Measurements from ENCODE around the gene SLC25A21.
"Not testable (repeated sequence)": the region's sequence is repeated elsewhere in the genome, so short reads cannot be mapped to it uniquely, and the experiment has no call there.

The SLC25A21 gene

GRCh38 chr14:37172024-37172869 is at the start of gene SLC25A21:
TSS of gene SLC25A21 (minus strand) at chr14:37172606.
- DNase-seq = peak; percentile 5

GRCh38 chr14:37221073-37221472 is 48.7 kb upstream of the SLC25A21 start:
- DNase-seq = no peak
- ATAC-seq = no peak

More at GRCh38 chr14:37172024-37172869, at the start of gene SLC25A21:
- ATAC-seq = no peak

GRCh38 chr14:37215345-37215744 is 42.9 kb upstream of the SLC25A21 start:
- ATAC-seq = no peak

GRCh38 chr14:37213016-37213415 is 40.6 kb upstream of the SLC25A21 start:
- ATAC-seq (no peak), DNase-seq (no peak)

More at GRCh38 chr14:37215345-37215744, 42.9 kb upstream of the SLC25A21 start:
- no peak for DNase-seq

- ATAC-seq (no peak), DNase-seq (no peak)
Observed at GRCh38 chr14:37210448-37210847, 38.0 kb upstream of the SLC25A21 start.

GRCh38 chr14:37209617-37210016 is 37.2 kb upstream of the SLC25A21 start:
- not testable (repeated sequence) for DNase-seq, ATAC-seq

GRCh38 chr14:37205623-37206605 is 33.5 kb upstream of the SLC25A21 start:
- not testable (repeated sequence) for ATAC-seq, DNase-seq

- ATAC-seq (no peak), DNase-seq (no peak)
Observed at GRCh38 chr14:37203423-37203822, 31.0 kb upstream of the SLC25A21 start.

- ATAC-seq (no peak), DNase-seq (no peak)
Observed at GRCh38 chr14:37202812-37203211, 30.4 kb upstream of the SLC25A21 start.

GRCh38 chr14:37202265-37202664 is 29.9 kb upstream of the SLC25A21 start:
- ATAC-seq (no peak), DNase-seq (no peak)

GRCh38 chr14:37201724-37202123 is 29.3 kb upstream of the SLC25A21 start:
- no peak for DNase-seq
- no peak for ATAC-seq

- DNase-seq (no peak), ATAC-seq (no peak)
Observed at GRCh38 chr14:37198907-37199306, 26.5 kb upstream of the SLC25A21 start.

GRCh38 chr14:37198273-37198598 is 25.8 kb upstream of the SLC25A21 start:
- ATAC-seq (no peak), DNase-seq (no peak)

- ATAC-seq (peak; percentile 57), DNase-seq (peak; percentile 9)
Observed at GRCh38 chr14:37197421-37198272, 25.2 kb upstream of the SLC25A21 start, which contains the start of gene MIPOL1. TSS of gene MIPOL1 (plus strand) at chr14:37197937. CDS start at chr14:37247889, 49,952 bp downstream.

- ATAC-seq (no peak), DNase-seq (no peak)
Observed at GRCh38 chr14:37196604-37197420, 24.4 kb upstream of the SLC25A21 start.

- DNase-seq = no peak
- no peak for ATAC-seq
Observed at GRCh38 chr14:37195327-37195726, 22.9 kb upstream of the SLC25A21 start.

GRCh38 chr14:37194698-37195097 is 22.3 kb upstream of the SLC25A21 start:
- DNase-seq (no peak), ATAC-seq (no peak)

GRCh38 chr14:37189733-37190132 is 17.3 kb upstream of the SLC25A21 start:
- not testable (repeated sequence) for DNase-seq, ATAC-seq

GRCh38 chr14:37187840-37188577 is 15.6 kb upstream of the SLC25A21 start:
- ATAC-seq = not testable (repeated sequence)

GRCh38 chr14:37187294-37187693 is 14.9 kb upstream of the SLC25A21 start:
- no peak for DNase-seq
- no peak for ATAC-seq

More at GRCh38 chr14:37187840-37188577, 15.6 kb upstream of the SLC25A21 start:
- not testable (repeated sequence) for DNase-seq

Measured in stimulated activated naive CD8-positive, alpha-beta T cell treated with anti-CD3 and anti-CD28 coated beads, Interleukin-15, Interleukin-2, amounts not matched to agents 100 U/mL and 50 U/mL, for 24 hours (primary cell).